ENCODE measurements around the gene COG7. TPM values are rescaled to one million over a fixed set of nuclear protein-coding genes. Genes with fewer than 3 reads are reported as not detected.
"Not testable (repeated sequence)": the region's sequence is repeated elsewhere in the genome, so short reads cannot be mapped to it uniquely, and the experiment has no call there.

COG7 gene
- total RNA-seq, 8 experiments from 2014 or later: 7.2 to 29.6 (median 10.8) TPM

DNA sequence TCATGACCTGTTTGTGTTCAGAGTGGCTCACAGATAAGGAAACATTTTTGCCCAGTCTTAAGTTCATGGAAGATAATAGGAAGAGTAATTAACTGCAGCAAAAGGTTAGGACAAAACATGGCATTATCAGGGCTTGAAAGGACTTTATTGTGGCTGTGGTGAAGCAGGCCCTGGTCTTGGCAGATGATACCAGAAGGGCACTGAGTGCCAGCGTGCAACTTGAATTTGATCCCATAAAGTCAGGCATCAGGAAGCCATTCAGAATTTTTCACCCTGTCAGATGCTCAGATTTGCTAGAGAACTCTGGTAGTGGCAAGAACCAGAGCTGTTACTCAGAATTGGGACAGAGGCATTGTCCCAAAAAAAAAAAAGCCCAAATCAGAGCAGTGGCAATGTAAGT is 11.2 kb upstream of the COG7 start:
- no peaks in the 10 kb centered on the region for H3K4me1 ChIP-seq (replicated peaks in 1 of 2)
- H3K4me3 ChIP-seq: no peak overlapping the region
- H3K27ac ChIP-seq: no peak overlapping the region
- ATAC-seq (replicated peaks in 6 of 8): no peak
- in situ Hi-C loops (cut with MboI; ENCODE audit: low pct_unique_long_range_greater_than_20kb in 2 of 9, low sequenced_read_pairs in 9 of 9, unreplicated experiment in 9 of 9): no loop called here
- WGBS, 10 experiments: 50 to 100% (median 92%) methylated on average over 1 of the region's 1 CpG; no CpG with 5 or more reads in 2 of the 10 experiments

DNA sequence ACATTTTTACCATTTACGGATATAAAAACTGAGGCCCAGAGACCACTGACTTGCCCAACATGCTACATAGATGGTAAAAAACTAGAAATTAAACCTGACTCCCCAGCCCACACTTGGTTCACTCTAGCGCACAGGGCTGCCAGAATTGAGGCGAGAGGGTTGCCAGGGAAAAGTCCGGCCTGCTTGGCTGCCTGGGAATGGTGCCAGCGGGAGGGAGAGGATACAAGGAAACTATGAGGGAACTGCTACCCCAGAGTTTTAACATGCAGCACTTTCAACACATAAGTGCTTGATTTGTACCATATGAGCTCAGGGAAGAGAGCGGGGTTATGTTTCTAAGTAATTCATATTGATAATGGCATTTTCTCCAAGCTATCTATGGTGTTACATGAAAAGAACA is 10.0 kb upstream of the COG7 start:
- H3K4me3 ChIP-seq; H3K4me1 ChIP-seq (replicated peaks in 1 of 2); H3K27ac ChIP-seq; in situ Hi-C loops (cut with MboI; ENCODE audit: low pct_unique_long_range_greater_than_20kb in 2 of 9, low sequenced_read_pairs in 9 of 9, unreplicated experiment in 9 of 9): not testable (repeated sequence)
- 83 to 100% (median 100%) methylated on average over 1 to 3 of the region's 6 CpGs; no CpG with 5 or more reads in 6 of the 10 experiments for WGBS, 10 experiments
- ATAC-seq (replicated peaks in 6 of 8): peak in 5 of 8 experiments; percentile 9 to 85 (median 31)

- peaks cover 0 to 4% of the 10 kb centered on the region in 2 donors for H3K4me1 ChIP-seq (replicated peaks in 1 of 2)
- ATAC-seq (replicated peaks in 6 of 8): peak; percentile 10 to 52 (median 37)
- no peak overlapping the region for H3K27ac ChIP-seq
- WGBS, 10 experiments: 8 to 92% (median 54%) methylated on average over 3 to 36 of the region's 37 CpGs; no CpG with 5 or more reads in 1 of the 10 experiments
- in situ Hi-C loops (cut with MboI; ENCODE audit: low pct_unique_long_range_greater_than_20kb in 2 of 9, low sequenced_read_pairs in 9 of 9, unreplicated experiment in 9 of 9): no loop called here
- H3K4me3 ChIP-seq: peak overlapping the region; percentile 68 to 96 (median 85)
Measured at GRCh38 chr16:23453338-23454052, 506 bp upstream of the COG7 start.

- peak overlapping the region in 1 of 2 donors; percentile 82 for H3K27ac ChIP-seq
- WGBS, 10 experiments: 0 to 33% (median 4%) methylated on average over 2 to 10 of the region's 10 CpGs; no CpG with 5 or more reads in 3 of the 10 experiments
- in situ Hi-C loops (cut with MboI; ENCODE audit: low pct_unique_long_range_greater_than_20kb in 2 of 9, low sequenced_read_pairs in 9 of 9, unreplicated experiment in 9 of 9): no loop called here
- H3K4me1 ChIP-seq (replicated peaks in 1 of 2): peaks cover 0 to 4% of the 10 kb centered on the region in 2 donors
- ATAC-seq (replicated peaks in 6 of 8): peak in 5 of 8 experiments; percentile 1 to 10 (median 3)
- H3K4me3 ChIP-seq: peak overlapping the region; percentile 68 to 96 (median 85)
Measured at GRCh38 chr16:23452221-23452571, 793 bp downstream of the COG7 start.

DNA sequence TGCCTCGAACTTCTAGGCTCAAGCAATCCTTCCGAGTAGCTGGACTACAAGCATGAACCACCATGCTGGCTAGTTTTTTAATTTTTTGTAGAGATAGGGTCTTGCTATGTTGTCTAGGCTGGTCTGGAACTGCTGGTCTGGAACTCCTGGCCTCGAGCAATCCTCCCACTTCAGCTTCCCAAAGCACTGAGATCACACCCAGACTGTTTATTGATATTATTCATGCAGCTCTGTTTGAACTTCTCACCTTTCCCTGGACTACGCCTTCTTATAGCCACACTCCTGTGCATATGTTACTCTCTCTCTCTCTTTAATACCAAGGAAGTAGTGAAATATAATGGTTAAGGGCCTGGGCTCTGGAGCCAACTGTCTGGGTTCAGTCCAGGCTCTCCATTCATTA is 4.6 kb downstream of the COG7 start:
- Histone ChIP-seq H3K27ac (no peak overlapping the region), H3K4me3 (no peak overlapping the region), H3K4me1 (replicated peaks in 1 of 2) (peaks cover 0 to 4% of the 10 kb centered on the region in 2 donors)
- WGBS, 10 experiments: 47 to 100% (median 90%) methylated on average over 1 to 4 of the region's 4 CpGs; no CpG with 5 or more reads in 4 of the 10 experiments
- ATAC-seq (replicated peaks in 6 of 8): peak in 3 of 8 experiments; percentile 39 to 73 (median 54)
- in situ Hi-C loops (cut with MboI; ENCODE audit: low pct_unique_long_range_greater_than_20kb in 2 of 9, low sequenced_read_pairs in 9 of 9, unreplicated experiment in 9 of 9): loop anchor here in 5 of 9 experiments (25.0 kb wide), 1 partner anchor 261 kb away; the partner anchor contains the start of gene SCNN1G (in 5 of the 5)

DNA sequence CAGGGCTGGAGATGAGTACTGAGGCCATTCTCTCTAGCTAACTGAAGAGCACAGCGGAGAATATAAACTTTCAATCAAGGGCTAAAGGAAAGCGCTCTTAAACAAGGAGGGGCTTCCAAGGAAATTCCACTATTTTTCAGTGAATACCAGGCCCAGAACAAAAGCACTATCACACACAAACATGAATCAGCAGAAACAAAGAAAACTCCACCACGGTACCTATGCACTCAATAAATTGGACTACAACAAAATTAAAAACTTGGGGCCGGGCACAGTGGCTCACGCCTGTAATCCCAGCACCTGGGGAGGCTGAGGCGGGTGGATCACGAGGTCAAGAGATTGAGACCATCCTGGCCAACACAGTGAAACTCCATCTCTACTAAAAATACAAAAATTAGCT is 15.4 kb downstream of the COG7 start:
- H3K4me1 ChIP-seq (replicated peaks in 1 of 2); ATAC-seq (replicated peaks in 6 of 8); H3K4me3 ChIP-seq; H3K27ac ChIP-seq: not testable (repeated sequence)
- in situ Hi-C loops (cut with MboI; ENCODE audit: low pct_unique_long_range_greater_than_20kb in 2 of 9, low sequenced_read_pairs in 9 of 9, unreplicated experiment in 9 of 9): loop anchor here in 5 of 9 experiments (25.0 kb wide), 1 partner anchor 250 kb away; the partner anchor contains the start of gene SCNN1G (in 5 of the 5)
- 64 to 100% (median 94%) methylated on average over 1 to 4 of the region's 7 CpGs; no CpG with 5 or more reads in 2 of the 10 experiments for WGBS, 10 experiments

- in situ Hi-C loops (cut with MboI; ENCODE audit: low pct_unique_long_range_greater_than_20kb in 2 of 9, low sequenced_read_pairs in 9 of 9, unreplicated experiment in 9 of 9): loop anchor here in 5 of 9 experiments (25.0 kb wide), 1 partner anchor 250 kb away; the partner anchor contains the start of gene SCNN1G (in 5 of the 5)
Measured at GRCh38 chr16:23436951-23437350, 16.0 kb downstream of the COG7 start.

DNA sequence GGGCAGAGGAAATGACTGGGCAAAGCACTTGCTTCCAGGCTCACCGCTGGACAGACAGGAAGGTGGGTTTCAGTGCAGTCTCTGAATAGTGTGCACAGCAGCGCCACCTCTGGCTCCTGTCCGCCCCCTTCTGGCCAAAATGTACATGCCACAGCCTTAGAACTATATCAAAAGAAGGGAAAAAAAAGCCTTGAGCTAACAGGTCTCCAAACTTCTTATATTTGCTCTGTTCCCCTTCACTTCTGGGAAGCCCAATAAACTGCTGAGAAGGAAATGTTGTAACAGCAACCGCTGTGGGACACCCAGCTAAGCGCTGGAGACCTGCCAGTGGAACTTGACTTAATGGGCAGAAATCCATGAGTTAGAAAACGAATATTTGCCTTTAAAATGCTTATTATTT is 17.5 kb downstream of the COG7 start:
- peak in 4 of 8 experiments; percentile 35 to 96 (median 88) for ATAC-seq (replicated peaks in 6 of 8)
- Histone ChIP-seq H3K27ac (no peak overlapping the region), H3K4me3 (no peak overlapping the region), H3K4me1 (replicated peaks in 1 of 2) (no peaks in the 10 kb centered on the region)
- 36 to 100% (median 54%) methylated on average over 1 to 6 of the region's 6 CpGs; no CpG with 5 or more reads in 2 of the 10 experiments for WGBS, 10 experiments
- in situ Hi-C loops (cut with MboI; ENCODE audit: low pct_unique_long_range_greater_than_20kb in 2 of 9, low sequenced_read_pairs in 9 of 9, unreplicated experiment in 9 of 9): loop anchor here in 5 of 9 experiments (25.0 kb wide), 1 partner anchor 248 kb away; the partner anchor contains the start of gene SCNN1G (in 5 of the 5)

More at GRCh38 chr16:23436951-23437350, 16.0 kb downstream of the COG7 start:
- no peak overlapping the region for H3K4me3 ChIP-seq
- H3K4me1 ChIP-seq (replicated peaks in 1 of 2): no peaks in the 10 kb centered on the region
- 80 to 100% (median 100%) methylated on average over 1 to 3 of the region's 4 CpGs; no CpG with 5 or more reads in 5 of the 10 experiments for WGBS, 10 experiments
- no peak for ATAC-seq (replicated peaks in 6 of 8)
- H3K27ac ChIP-seq: no peak overlapping the region

DNA sequence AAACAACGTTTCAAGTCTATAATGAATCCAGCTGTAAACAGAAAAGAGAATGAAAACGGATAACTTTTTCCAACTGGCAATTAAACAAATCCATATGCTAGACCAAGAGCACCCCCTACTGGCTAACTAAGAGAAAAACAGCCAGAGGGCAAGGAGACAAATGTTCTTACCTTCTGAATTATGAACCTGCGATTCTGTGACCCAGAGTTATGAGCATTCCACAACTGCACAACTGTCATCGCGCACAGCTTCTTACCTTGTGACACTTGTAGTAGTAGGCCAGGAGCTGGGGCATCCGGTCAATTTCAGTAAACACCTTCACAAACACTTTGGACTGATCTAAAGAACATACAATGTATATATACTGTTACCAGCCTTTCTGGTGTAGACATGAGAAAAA is 18.6 kb downstream of the COG7 start:
- WGBS, 10 experiments: 0 to 27% (median 14%) methylated on average over 1 to 6 of the region's 6 CpGs
- H3K4me3 ChIP-seq: no peak overlapping the region
- no peak overlapping the region for H3K27ac ChIP-seq
- H3K4me1 ChIP-seq (replicated peaks in 1 of 2): no peaks in the 10 kb centered on the region
- peak in 1 of 8 experiments; percentile 33 for ATAC-seq (replicated peaks in 6 of 8)
- in situ Hi-C loops (cut with MboI; ENCODE audit: low pct_unique_long_range_greater_than_20kb in 2 of 9, low sequenced_read_pairs in 9 of 9, unreplicated experiment in 9 of 9): loop anchor here in 5 of 9 experiments (25.0 kb wide), 1 partner anchor 247 kb away; the partner anchor contains the start of gene SCNN1G (in 5 of the 5)

- Histone ChIP-seq H3K4me1 (replicated peaks in 1 of 2) (no peaks in the 10 kb centered on the region), H3K4me3 (no peak overlapping the region), H3K27ac (no peak overlapping the region)
- ATAC-seq (replicated peaks in 6 of 8): no peak
- in situ Hi-C loops (cut with MboI; ENCODE audit: low pct_unique_long_range_greater_than_20kb in 2 of 9, low sequenced_read_pairs in 9 of 9, unreplicated experiment in 9 of 9): loop anchor here in 5 of 9 experiments (25.0 kb wide), 1 partner anchor 246 kb away; the partner anchor contains the start of gene SCNN1G (in 5 of the 5)
- 75 to 100% (median 91%) methylated on average over 1 to 14 of the region's 16 CpGs; no CpG with 5 or more reads in 2 of the 10 experiments for WGBS, 10 experiments
Measured at GRCh38 chr16:23433261-23433920, 19.6 kb downstream of the COG7 start.

GRCh38 chr16:23432176-23433128 is 20.5 kb downstream of the COG7 start:
- Histone ChIP-seq H3K27ac (no peak overlapping the region), H3K4me3 (no peak overlapping the region), H3K4me1 (replicated peaks in 1 of 2) (no peaks in the 10 kb centered on the region)
- ATAC-seq (replicated peaks in 6 of 8): no peak
- WGBS, 10 experiments: 86 to 100% (median 95%) methylated on average over 1 to 10 of the region's 10 CpGs
- in situ Hi-C loops (cut with MboI; ENCODE audit: low pct_unique_long_range_greater_than_20kb in 2 of 9, low sequenced_read_pairs in 9 of 9, unreplicated experiment in 9 of 9): loop anchor here in 5 of 9 experiments (25.0 kb wide), 1 partner anchor 245 kb away; the partner anchor contains the start of gene SCNN1G (in 5 of the 5)

- peak in 2 of 8 experiments; percentile 16 to 35 for ATAC-seq (replicated peaks in 6 of 8)
- no peak overlapping the region for H3K27ac ChIP-seq
- 17 to 95% (median 87%) methylated on average over 1 to 2 of the region's 2 CpGs; no CpG with 5 or more reads in 2 of the 10 experiments for WGBS, 10 experiments
- H3K4me3 ChIP-seq: no peak overlapping the region
- in situ Hi-C loops (cut with MboI; ENCODE audit: low pct_unique_long_range_greater_than_20kb in 2 of 9, low sequenced_read_pairs in 9 of 9, unreplicated experiment in 9 of 9): loop anchor here in 5 of 9 experiments (25.0 kb wide), 1 partner anchor 241 kb away; the partner anchor contains the start of gene SCNN1G (in 5 of the 5)
- H3K4me1 ChIP-seq (replicated peaks in 1 of 2): no peaks in the 10 kb centered on the region
Measured at GRCh38 chr16:23428351-23428750, 24.6 kb downstream of the COG7 start.

All from motor neuron (in vitro differentiated cells).